Osteoblast (primary cell): ENCODE data around the gene SPIRE1. TPM values are rescaled to one million over a fixed set of nuclear protein-coding genes. Genes with fewer than 3 reads are reported as not detected.

Experiments
- DNase-seq: peaks from one replicate; pipeline ENCODE4 v3.0.0; 2011; ENCODE audit warnings: low spot score, mixed read lengths; ENCODE audit not compliant: insufficient read length; ENCODE audit errors: missing footprints
- H2AFZ ChIP-seq: 2 replicates; pipeline ENCODE4 v1.6.0; 2011; ENCODE audit warnings: mild to moderate bottlenecking, low read length
- H3K27ac ChIP-seq: 2 replicates; pipeline ENCODE4 v1.5.1; 2011; ENCODE audit warnings: mild to moderate bottlenecking, low read depth, low read length, moderate library complexity
- H3K27me3 ChIP-seq: 2 replicates; pipeline ENCODE4 v1.6.0; 2012; ENCODE audit warnings: mild to moderate bottlenecking, control low read depth, inconsistent platforms, low read length, moderate library complexity; ENCODE audit not compliant: insufficient read depth
- H3K36me3 ChIP-seq: 2 replicates; pipeline ENCODE4 v1.5.1; 2011; ENCODE audit warnings: mild to moderate bottlenecking, low read length, control low read depth, moderate library complexity; ENCODE audit not compliant: insufficient read depth
- H3K4me1 ChIP-seq: 2 replicates; pipeline ENCODE4 v1.5.1; 2011; ENCODE audit warnings: mild to moderate bottlenecking, low read length, control low read depth, moderate library complexity; ENCODE audit not compliant: insufficient read depth
- H3K4me2 ChIP-seq: 2 replicates; pipeline ENCODE4 v1.6.0; 2011; ENCODE audit warnings: mild to moderate bottlenecking, low read length; ENCODE audit not compliant: insufficient read depth
- H3K4me3 ChIP-seq: fragments of 200-600 bp; sonication (generic); 3 replicates; pipeline ENCODE4 v1.5.1; 2012; ENCODE audit warnings: mild to moderate bottlenecking, low read length, inconsistent platforms; ENCODE audit not compliant: insufficient read depth
- H3K79me2 ChIP-seq: 2 replicates; pipeline ENCODE4 v1.6.0; 2012; ENCODE audit warnings: mild to moderate bottlenecking, low read length, control low read depth, inconsistent platforms; ENCODE audit not compliant: insufficient read depth
- H3K9me3 ChIP-seq: 2 replicates; pipeline ENCODE4 v1.5.1; 2011; ENCODE audit warnings: low read depth, low read length, control low read depth
- H4K20me1 ChIP-seq: 2 replicates; pipeline ENCODE4 v1.6.0; 2012; ENCODE audit warnings: mild to moderate bottlenecking, low read length, control low read depth; ENCODE audit not compliant: insufficient read depth
- total RNA-seq: library from RNA; depleted of rRNA; stranded (reverse); fragments of >200 nt; gene quantifications from 2 replicates; pipeline ENCODE4 v1.2.3, GENCODE V29; 2012
- TF ChIP-seq, protein P1 (sequence below): IDR thresholded peaks from 2 replicates; pipeline ENCODE4 v1.5.1; 2011; ENCODE audit warnings: mild to moderate bottlenecking, low read depth, low read length, moderate library complexity; ENCODE audit errors: extremely low read depth

Gene SPIRE1
- total RNA-seq, 1 donor = 64.4 TPM

DNA sequence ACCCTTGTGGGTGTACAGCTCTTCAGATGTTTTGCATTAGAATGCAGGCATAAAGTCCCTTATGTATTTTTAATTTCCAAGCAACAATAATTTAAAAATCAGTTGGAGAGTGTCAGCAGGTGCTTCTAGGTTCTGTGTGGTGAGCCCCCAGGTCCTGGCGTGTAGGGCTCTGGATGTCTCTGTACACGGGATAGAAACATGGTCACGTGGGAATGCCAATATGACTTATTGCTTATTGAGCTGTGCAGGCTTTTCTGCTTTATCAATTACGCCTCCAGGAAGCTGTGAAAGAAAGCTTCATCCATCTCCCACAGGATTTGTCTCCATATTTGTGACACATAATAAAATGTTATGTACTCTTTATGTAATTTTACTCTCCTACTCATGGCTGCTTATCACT lies 212.4 kb downstream of the SPIRE1 start:
- DNase-seq = no peak
- H3K9me3 ChIP-seq = peaks cover 4% of the 10 kb centered on the region
- peaks cover 26% of the 10 kb centered on the region for H3K36me3 ChIP-seq
- H4K20me1 ChIP-seq = no peaks in the 10 kb centered on the region
- no peaks in the 10 kb centered on the region for H3K27me3 ChIP-seq
- H3K4me1 ChIP-seq = peaks cover 5% of the 10 kb centered on the region
- H3K79me2 ChIP-seq = no peaks in the 10 kb centered on the region
- no peak overlapping the region for H3K4me2 ChIP-seq
- no peak overlapping the region for H2AFZ ChIP-seq
- no peak overlapping the region for H3K4me3 ChIP-seq
- no peak overlapping the region for H3K27ac ChIP-seq
- TF ChIP-seq, protein P1, sequence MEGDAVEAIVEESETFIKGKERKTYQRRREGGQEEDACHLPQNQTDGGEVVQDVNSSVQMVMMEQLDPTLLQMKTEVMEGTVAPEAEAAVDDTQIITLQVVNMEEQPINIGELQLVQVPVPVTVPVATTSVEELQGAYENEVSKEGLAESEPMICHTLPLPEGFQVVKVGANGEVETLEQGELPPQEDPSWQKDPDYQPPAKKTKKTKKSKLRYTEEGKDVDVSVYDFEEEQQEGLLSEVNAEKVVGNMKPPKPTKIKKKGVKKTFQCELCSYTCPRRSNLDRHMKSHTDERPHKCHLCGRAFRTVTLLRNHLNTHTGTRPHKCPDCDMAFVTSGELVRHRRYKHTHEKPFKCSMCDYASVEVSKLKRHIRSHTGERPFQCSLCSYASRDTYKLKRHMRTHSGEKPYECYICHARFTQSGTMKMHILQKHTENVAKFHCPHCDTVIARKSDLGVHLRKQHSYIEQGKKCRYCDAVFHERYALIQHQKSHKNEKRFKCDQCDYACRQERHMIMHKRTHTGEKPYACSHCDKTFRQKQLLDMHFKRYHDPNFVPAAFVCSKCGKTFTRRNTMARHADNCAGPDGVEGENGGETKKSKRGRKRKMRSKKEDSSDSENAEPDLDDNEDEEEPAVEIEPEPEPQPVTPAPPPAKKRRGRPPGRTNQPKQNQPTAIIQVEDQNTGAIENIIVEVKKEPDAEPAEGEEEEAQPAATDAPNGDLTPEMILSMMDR = no peak

DNA sequence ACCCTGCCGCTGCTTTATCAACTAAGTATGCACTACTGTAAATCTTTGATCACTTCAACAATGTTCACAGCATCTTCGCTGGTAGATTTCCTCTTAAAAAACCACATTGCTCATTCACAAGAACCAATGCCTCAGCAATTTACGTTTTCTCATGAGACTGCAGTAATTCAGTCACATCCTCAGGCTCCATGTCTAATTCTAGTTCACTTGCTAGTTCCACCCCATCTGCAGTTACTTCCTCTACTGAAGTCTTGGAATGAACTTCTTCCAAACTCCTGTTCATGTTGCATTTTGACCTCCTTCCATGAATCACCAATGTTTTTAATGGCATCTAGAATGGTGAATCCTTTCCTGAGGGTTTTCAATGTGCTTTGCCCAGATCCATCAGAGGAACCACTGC lies 214.4 kb downstream of the SPIRE1 start:
- DNase-seq = no peak
- TF ChIP-seq, protein P1 = no peak
- no peak overlapping the region for H3K4me3 ChIP-seq

DNA sequence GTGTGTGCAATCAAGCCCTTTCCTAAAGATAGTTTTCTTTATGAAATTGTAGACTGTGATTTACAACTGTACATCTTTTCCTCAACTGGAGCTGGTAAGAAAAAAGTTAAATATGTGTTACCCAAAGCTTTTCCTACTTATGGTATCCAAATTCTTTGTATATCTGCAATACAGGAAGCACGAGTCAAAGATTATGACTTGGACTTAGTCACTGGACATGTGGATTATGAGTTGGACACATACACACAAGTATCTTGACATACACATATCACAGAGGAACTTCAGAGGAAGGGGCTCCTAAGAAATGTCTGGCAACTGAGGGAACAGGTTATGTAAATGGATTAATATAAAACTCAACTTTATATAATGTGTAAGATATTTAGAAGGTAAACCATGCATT lies 215.0 kb downstream of the SPIRE1 start:
- TF ChIP-seq, protein P1 = no peak
- no peak overlapping the region for H2AFZ ChIP-seq
- no peak for DNase-seq

More for the DNA sequence above, 214.4 kb downstream of the SPIRE1 start:
- H3K36me3 ChIP-seq = peaks cover 22% of the 10 kb centered on the region
- H3K79me2 ChIP-seq = no peaks in the 10 kb centered on the region
- H3K27me3 ChIP-seq = no peaks in the 10 kb centered on the region
- no peak overlapping the region for H3K4me2 ChIP-seq
- no peak overlapping the region for H3K27ac ChIP-seq
- H3K9me3 ChIP-seq = peaks cover 4% of the 10 kb centered on the region
- no peak overlapping the region for H2AFZ ChIP-seq
- peaks cover 5% of the 10 kb centered on the region for H3K4me1 ChIP-seq
- no peaks in the 10 kb centered on the region for H4K20me1 ChIP-seq

DNA sequence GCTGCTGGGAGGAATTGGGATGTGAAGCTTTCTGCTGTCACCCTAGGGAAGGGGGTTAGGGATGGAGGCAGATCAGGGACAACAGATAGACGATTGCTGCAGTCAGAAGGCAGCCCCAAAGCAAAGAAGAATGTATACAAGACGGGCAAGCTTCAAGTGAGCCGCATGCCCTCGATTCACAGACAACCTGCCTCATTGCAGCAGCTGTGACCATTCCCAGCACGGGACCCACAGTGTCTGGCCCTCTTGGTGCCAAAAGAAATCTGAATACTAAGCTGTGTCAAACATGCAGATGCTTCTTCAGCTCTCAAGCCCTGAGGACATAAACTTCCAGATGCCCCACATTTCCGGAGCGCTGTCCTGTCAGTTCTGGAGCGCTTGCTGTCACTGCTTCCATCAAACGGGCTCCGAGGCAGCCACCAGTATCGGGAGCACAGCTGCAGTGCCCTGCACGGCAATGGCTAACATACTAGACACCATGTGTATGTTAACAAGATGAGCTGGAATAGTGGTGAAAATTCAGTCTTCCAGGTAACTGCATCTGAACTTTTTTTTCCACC lies 216.4 kb downstream of the SPIRE1 start:
- Histone ChIP-seq H2AFZ (no peak overlapping the region), H3K27me3 (no peaks in the 10 kb centered on the region), H3K9me3 (peaks cover 4% of the 10 kb centered on the region), H3K36me3 (peaks cover 24% of the 10 kb centered on the region), H3K27ac (no peak overlapping the region), H3K4me1 (peaks cover 5% of the 10 kb centered on the region), H4K20me1 (no peaks in the 10 kb centered on the region), H3K79me2 (no peaks in the 10 kb centered on the region), H3K4me2 (no peak overlapping the region), H3K4me3 (no peak overlapping the region)
- TF ChIP-seq, protein P1 = no peak
- DNase-seq = no peak

More for the DNA sequence above, 215.0 kb downstream of the SPIRE1 start:
- Histone ChIP-seq H3K4me1 (peaks cover 5% of the 10 kb centered on the region), H3K9me3 (peaks cover 4% of the 10 kb centered on the region), H3K27me3 (no peaks in the 10 kb centered on the region), H3K79me2 (no peaks in the 10 kb centered on the region), H3K4me2 (no peak overlapping the region), H3K27ac (no peak overlapping the region), H4K20me1 (no peaks in the 10 kb centered on the region), H3K4me3 (no peak overlapping the region), H3K36me3 (peaks cover 25% of the 10 kb centered on the region)
